HCEC 1CT (cell line): ENCODE results near the gene MBP.

ENCODE experiments used
- DNase-seq: peaks from one replicate; pipeline ENCODE4 v3.0.0-alpha.2; 2017

MBP gene

GRCh38 chr18:77098029-77098428 lies 34.6 kb downstream of the MBP start:
- peak; percentile 63 for DNase-seq

GRCh38 chr18:77096936-77097886 lies 35.4 kb downstream of the MBP start:
- DNase-seq = no peak

- DNase-seq = no peak
Observed at GRCh38 chr18:77095391-77096371, 36.9 kb downstream of the MBP start.

- DNase-seq = no peak
Observed at GRCh38 chr18:77093586-77093985, 39.0 kb downstream of the MBP start.

- no peak for DNase-seq
Observed at GRCh38 chr18:77093067-77093430, 39.5 kb downstream of the MBP start.

- no peak for DNase-seq
Observed at GRCh38 chr18:77092104-77093066, 40.2 kb downstream of the MBP start.

- DNase-seq = no peak
Observed at GRCh38 chr18:77091366-77091765, 41.2 kb downstream of the MBP start.

GRCh38 chr18:77090546-77091174 lies 41.9 kb downstream of the MBP start:
- DNase-seq = no peak

GRCh38 chr18:77089723-77090285 lies 42.8 kb downstream of the MBP start:
- no peak for DNase-seq

- no peak for DNase-seq
Observed at GRCh38 chr18:77088963-77089722, 43.4 kb downstream of the MBP start.

- peak; percentile 39 for DNase-seq
Observed at GRCh38 chr18:77087393-77088141, 45.0 kb downstream of the MBP start.

GRCh38 chr18:77086656-77087392 lies 45.8 kb downstream of the MBP start:
- DNase-seq = peak; percentile 20

GRCh38 chr18:77086034-77086433 lies 46.5 kb downstream of the MBP start:
- peak; percentile 89 for DNase-seq

- DNase-seq = no peak
Observed at GRCh38 chr18:77084688-77085035, 47.9 kb downstream of the MBP start.

GRCh38 chr18:77082316-77082955 lies 50.1 kb downstream of the MBP start:
- no peak for DNase-seq

GRCh38 chr18:77081390-77081778 lies 51.2 kb downstream of the MBP start:
- DNase-seq = peak; percentile 79

- no peak for DNase-seq
Observed at GRCh38 chr18:77079954-77080682, 52.5 kb downstream of the MBP start.

GRCh38 chr18:77079088-77079487 lies 53.5 kb downstream of the MBP start:
- DNase-seq = no peak
